RWPE2 (cell line): ENCODE data around the gene AFG1L.

Experiments used
- ATAC-seq: fragments of 200-7000 bp; cut with Tn5 transposase; 3 replicates; pipeline ENCODE4 v1.9.1; 2021; ENCODE audit warnings: low read depth
- DNase-seq: peaks from one replicate; pipeline ENCODE4 v3.0.0-alpha.2; 2020; ENCODE audit warnings: low spot score
- H3K27ac ChIP-seq: fragments of 450-650 bp; 2 replicates; pipeline ENCODE4 v1.5.1; 2017; ENCODE audit warnings: mild to moderate bottlenecking; ENCODE audit not compliant: poor library complexity, severe bottlenecking
- H3K27me3 ChIP-seq: fragments of 250-450 bp; sonication (Bioruptor Pico); 2 replicates; pipeline ENCODE4 v1.5.1; 2021; ENCODE audit warnings: mild to moderate bottlenecking, moderate library complexity; ENCODE audit not compliant: insufficient read depth, poor library complexity, severe bottlenecking
- H3K36me3 ChIP-seq: fragments of 250-450 bp; sonication (Bioruptor Pico); 2 replicates; pipeline ENCODE4 v1.5.1; 2020; ENCODE audit warnings: low read depth, mild to moderate bottlenecking, moderate library complexity
- H3K4me1 ChIP-seq: fragments of 250-450 bp; sonication (Bioruptor Pico); 2 replicates; pipeline ENCODE4 v1.5.1; 2021; ENCODE audit warnings: mild to moderate bottlenecking, moderate library complexity; ENCODE audit not compliant: insufficient read depth, poor library complexity, severe bottlenecking
- H3K4me3 ChIP-seq: fragments of 250-450 bp; sonication (Bioruptor Pico); 2 replicates; pipeline ENCODE4 v1.5.1; 2021; ENCODE audit warnings: mild to moderate bottlenecking, moderate library complexity; ENCODE audit not compliant: severe bottlenecking
- H3K9me3 ChIP-seq: fragments of 250-450 bp; sonication (Bioruptor Pico); 2 replicates; pipeline ENCODE4 v1.5.1; 2021; ENCODE audit warnings: mild to moderate bottlenecking, moderate library complexity; ENCODE audit not compliant: severe bottlenecking
- TF ChIP-seq, protein P1 (sequence below): fragments of 450-650 bp; IDR thresholded peaks from one replicate; pipeline ENCODE4 v1.5.1; 2017; ENCODE audit warnings: mild to moderate bottlenecking, moderate library complexity; ENCODE audit not compliant: poor library complexity, severe bottlenecking

Gene AFG1L

DNA sequence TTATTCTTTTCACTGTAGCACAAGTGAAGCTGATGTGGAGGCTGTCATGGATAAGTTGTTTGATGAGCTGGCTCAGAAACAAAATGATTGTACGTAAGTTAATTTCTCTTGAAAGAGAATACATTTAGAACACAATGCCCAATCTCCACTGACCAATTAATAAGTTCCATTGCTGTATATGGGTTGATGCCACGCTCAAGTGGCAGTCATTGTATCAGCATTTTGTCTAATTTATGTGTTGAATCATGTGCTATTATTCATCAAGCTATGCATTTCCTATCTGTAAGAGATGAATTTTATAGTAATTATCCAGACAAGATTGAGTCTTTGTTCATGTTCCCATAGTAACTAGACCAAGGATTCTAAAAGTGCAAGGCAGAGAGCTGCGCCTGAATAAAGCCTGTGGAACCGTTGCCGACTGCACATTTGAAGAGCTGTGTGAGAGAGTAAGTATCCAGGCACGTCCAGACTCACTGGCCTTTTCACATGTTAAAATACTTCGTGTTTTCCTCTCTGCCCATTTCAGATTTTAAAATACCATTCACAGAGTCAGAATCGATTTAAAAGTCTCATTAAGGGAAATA is 182.1 kb downstream of the AFG1L start:
- Histone ChIP-seq H3K4me3 (no peak overlapping the region), H3K36me3 (no peaks in the 10 kb centered on the region), H3K27ac (no peak overlapping the region), H3K9me3 (no peaks in the 10 kb centered on the region), H3K4me1 (no peaks in the 10 kb centered on the region), H3K27me3 (no peaks in the 10 kb centered on the region)
- TF ChIP-seq, protein P1, sequence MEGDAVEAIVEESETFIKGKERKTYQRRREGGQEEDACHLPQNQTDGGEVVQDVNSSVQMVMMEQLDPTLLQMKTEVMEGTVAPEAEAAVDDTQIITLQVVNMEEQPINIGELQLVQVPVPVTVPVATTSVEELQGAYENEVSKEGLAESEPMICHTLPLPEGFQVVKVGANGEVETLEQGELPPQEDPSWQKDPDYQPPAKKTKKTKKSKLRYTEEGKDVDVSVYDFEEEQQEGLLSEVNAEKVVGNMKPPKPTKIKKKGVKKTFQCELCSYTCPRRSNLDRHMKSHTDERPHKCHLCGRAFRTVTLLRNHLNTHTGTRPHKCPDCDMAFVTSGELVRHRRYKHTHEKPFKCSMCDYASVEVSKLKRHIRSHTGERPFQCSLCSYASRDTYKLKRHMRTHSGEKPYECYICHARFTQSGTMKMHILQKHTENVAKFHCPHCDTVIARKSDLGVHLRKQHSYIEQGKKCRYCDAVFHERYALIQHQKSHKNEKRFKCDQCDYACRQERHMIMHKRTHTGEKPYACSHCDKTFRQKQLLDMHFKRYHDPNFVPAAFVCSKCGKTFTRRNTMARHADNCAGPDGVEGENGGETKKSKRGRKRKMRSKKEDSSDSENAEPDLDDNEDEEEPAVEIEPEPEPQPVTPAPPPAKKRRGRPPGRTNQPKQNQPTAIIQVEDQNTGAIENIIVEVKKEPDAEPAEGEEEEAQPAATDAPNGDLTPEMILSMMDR = no peak
- DNase-seq (no peak), ATAC-seq (no peak)

DNA sequence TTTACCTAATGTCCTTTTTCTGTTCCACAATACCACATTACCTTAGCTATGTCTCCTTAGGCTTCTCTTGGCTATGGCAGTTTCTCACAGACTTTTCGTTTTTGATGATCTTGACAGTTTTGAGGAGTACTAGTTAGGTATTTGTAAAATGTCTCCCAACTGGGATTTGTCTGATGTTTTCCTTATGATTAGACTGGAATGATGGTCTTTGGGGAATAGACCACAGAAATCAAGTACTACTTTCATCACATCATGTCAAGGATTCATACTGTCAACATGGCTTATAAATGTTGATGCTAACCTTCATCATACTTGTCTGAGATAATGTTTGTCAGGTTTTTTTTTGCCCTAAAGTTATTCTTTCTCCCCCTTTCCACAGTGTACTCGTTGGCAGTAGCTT is 187.7 kb downstream of the AFG1L start:
- no peak overlapping the region for H3K27ac ChIP-seq
- no peak overlapping the region for H3K4me3 ChIP-seq
- ATAC-seq (no peak), DNase-seq (no peak)
- H3K27me3 ChIP-seq = no peaks in the 10 kb centered on the region
- H3K9me3 ChIP-seq = no peaks in the 10 kb centered on the region
- no peaks in the 10 kb centered on the region for H3K36me3 ChIP-seq
- no peaks in the 10 kb centered on the region for H3K4me1 ChIP-seq
- TF ChIP-seq, protein P1 = no peak

DNA sequence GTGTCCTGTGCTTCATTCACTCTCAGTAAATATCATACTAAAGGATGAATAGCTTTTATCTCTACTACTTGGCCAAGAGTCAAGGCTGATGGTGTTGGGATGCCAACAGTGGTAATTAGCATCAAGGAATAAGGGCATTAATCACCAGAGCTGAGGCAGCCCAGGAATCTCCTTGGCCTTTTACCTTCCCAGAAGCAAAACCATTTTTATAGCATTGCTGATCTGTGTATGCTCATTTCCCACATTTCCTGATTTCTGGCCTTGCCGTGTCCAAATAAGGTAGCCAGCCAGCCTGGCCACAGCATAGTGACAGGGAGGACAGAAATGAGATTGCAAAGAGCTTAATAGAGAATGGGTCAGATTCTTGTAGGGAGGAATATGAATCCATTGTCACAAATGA is 189.2 kb downstream of the AFG1L start:
- no peak overlapping the region for H3K4me3 ChIP-seq
- no peaks in the 10 kb centered on the region for H3K36me3 ChIP-seq
- no peaks in the 10 kb centered on the region for H3K27me3 ChIP-seq
- TF ChIP-seq, protein P1 = no peak
- DNase-seq = no peak
- no peak for ATAC-seq
- H3K9me3 ChIP-seq = no peaks in the 10 kb centered on the region
- H3K27ac ChIP-seq = no peak overlapping the region
- no peaks in the 10 kb centered on the region for H3K4me1 ChIP-seq

DNA sequence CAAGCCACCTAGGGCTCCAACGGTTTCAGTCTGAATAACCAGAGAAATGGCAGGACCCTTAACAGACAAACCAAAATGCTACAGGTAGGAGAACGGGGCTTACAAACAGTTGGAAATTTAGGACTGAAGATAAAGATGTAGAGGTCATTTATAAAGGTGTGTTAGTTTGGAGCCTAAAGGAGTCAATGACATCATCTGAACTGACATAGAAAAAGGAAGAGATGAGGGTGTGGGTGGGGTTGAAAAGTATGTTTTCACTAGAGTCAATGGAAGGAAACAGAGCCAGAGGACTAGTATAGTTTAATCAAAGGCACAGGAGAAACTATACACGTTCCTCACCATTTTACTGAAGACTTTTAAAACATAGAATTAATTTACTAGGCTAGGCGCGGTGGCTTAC is 194.8 kb downstream of the AFG1L start:
- H3K27me3 ChIP-seq = no peaks in the 10 kb centered on the region
- TF ChIP-seq, protein P1 = no peak
- H3K9me3 ChIP-seq = no peaks in the 10 kb centered on the region
- ATAC-seq = no peak
- DNase-seq = no peak
- H3K36me3 ChIP-seq = no peaks in the 10 kb centered on the region
- no peak overlapping the region for H3K4me3 ChIP-seq
- H3K27ac ChIP-seq = no peak overlapping the region
- H3K4me1 ChIP-seq = no peaks in the 10 kb centered on the region

DNA sequence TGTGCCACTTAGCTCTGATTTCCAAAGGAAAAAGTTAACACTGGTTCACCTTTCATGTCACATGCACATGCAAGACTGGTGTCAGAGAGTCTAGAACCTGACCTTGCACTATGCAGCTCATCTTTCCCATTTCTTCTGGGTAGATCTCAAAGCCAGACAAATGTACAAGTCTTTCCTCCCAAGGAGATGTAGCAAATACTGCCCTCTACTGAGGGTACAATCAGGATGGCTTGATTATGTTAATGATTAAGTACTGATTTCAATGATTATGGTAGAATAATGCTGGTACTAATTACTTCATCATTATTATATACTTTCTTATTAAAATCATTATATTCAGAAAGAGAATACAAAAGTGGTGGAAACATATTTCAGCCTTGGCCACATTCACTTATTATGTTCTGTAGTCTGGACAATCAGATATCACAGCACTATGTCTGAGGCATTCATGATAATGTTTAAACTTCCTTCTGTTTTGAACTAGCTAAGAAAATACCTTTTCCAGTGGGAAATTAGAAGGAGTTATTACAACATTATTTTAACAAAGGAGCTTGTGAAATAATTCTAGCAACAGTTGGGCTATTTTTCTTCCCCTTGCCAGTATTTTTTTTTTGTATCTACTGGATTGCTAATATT is 197.4 kb downstream of the AFG1L start:
- DNase-seq (no peak), ATAC-seq (peak; percentile 59; the same call in 2 of the 3 replicates)
- H3K27me3 ChIP-seq = no peaks in the 10 kb centered on the region
- no peaks in the 10 kb centered on the region for H3K36me3 ChIP-seq
- TF ChIP-seq, protein P1 = peak; percentile 80
- no peak overlapping the region for H3K27ac ChIP-seq
- H3K9me3 ChIP-seq = no peaks in the 10 kb centered on the region
- H3K4me3 ChIP-seq = no peak overlapping the region
- no peaks in the 10 kb centered on the region for H3K4me1 ChIP-seq
